Aortic smooth muscle cell (primary cell): Measurements from ENCODE around the gene GNAT3. TPM values are rescaled to one million over a fixed set of nuclear protein-coding genes. Genes with fewer than 3 reads are reported as not detected.

Source experiments
- total RNA-seq: library from RNA; depleted of rRNA; stranded (reverse); fragments of >200 nt; gene quantifications from 2 replicates; pipeline ENCODE4 v1.2.3, GENCODE V29; 2014

The GNAT3 gene
- not detected in 2 replicates for total RNA-seq

DNA sequence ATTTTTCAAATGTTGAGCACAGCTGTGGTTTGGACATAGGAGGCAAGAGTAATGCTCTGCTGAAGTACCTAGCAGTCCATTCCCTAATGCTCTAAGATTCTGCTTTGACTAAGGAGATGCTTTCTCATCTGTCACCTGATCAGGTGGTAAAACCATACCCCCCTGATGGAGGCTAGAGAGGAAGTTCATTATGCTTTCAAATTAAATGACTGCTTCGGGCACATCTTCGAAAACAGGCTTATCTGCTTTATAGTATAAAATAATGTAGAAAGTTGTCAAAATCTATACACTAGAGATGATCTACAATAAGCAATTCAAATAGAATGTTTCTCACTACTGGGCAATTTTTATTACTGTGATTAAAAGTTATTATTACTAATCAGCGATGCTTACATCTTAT is at the start of gene GNAT3:
Gene GNAT3 (minus strand): TSS at position 101 of the 400 bp plus-strand sequence. CDS start 138 bp downstream, outside the sequence.

Other genes starting within 250 kb of the GNAT3 start
- gene CD36, start 126.6 kb upstream of the GNAT3 start, total RNA-seq, result under 0.01 and 0.13 TPM in 2 replicates